Measurements from ENCODE around the gene PACRG.

DNA sequence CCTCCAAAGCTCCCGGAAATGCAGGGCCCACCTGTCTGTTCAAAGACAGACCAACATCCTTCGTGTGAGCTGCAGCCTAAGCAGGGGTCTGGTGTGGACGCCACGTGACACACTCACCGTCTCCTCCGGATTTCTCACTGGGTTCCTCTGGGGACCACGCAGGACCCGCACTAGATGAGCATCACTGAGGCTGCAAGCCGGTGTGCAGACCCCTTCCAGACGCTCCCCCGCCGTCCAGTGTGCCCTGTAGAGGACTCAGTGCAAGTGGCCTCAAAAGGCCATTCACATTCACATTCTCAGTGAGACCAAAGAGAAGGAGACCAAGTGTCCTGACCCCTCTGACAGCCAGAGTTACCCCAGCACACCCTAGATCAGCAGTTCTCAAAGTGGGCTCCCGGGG is 595.5 kb downstream of the PACRG start:
- TF ChIP-seq, protein P1, sequence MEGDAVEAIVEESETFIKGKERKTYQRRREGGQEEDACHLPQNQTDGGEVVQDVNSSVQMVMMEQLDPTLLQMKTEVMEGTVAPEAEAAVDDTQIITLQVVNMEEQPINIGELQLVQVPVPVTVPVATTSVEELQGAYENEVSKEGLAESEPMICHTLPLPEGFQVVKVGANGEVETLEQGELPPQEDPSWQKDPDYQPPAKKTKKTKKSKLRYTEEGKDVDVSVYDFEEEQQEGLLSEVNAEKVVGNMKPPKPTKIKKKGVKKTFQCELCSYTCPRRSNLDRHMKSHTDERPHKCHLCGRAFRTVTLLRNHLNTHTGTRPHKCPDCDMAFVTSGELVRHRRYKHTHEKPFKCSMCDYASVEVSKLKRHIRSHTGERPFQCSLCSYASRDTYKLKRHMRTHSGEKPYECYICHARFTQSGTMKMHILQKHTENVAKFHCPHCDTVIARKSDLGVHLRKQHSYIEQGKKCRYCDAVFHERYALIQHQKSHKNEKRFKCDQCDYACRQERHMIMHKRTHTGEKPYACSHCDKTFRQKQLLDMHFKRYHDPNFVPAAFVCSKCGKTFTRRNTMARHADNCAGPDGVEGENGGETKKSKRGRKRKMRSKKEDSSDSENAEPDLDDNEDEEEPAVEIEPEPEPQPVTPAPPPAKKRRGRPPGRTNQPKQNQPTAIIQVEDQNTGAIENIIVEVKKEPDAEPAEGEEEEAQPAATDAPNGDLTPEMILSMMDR (conservative IDR thresholded peaks at IDR 0.05; ENCODE audit: low read depth, low read length), result no peak
- TF ChIP-seq, protein P2, sequence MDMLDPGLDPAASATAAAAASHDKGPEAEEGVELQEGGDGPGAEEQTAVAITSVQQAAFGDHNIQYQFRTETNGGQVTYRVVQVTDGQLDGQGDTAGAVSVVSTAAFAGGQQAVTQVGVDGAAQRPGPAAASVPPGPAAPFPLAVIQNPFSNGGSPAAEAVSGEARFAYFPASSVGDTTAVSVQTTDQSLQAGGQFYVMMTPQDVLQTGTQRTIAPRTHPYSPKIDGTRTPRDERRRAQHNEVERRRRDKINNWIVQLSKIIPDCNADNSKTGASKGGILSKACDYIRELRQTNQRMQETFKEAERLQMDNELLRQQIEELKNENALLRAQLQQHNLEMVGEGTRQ (IDR thresholded peaks at IDR 0.05; ENCODE audit: low read depth, low read length), result no peak
- no peak for TF ChIP-seq POLR2A (IDR thresholded peaks at IDR 0.05; ENCODE audit: low read depth, low read length)
- TF ChIP-seq SMC3 (IDR thresholded peaks at IDR 0.05; ENCODE audit: low read depth, low read length), result no peak
- TF ChIP-seq CHD1 (IDR thresholded peaks at IDR 0.05; ENCODE audit: low read depth, low read length), result no peak
- TF ChIP-seq MAFK (IDR thresholded peaks at IDR 0.05; ENCODE audit: low read depth, low read length), result no peak
- TF ChIP-seq CEBPB (IDR thresholded peaks at IDR 0.05; ENCODE audit: low read depth, low read length), result no peak
- TF ChIP-seq, protein P3, sequence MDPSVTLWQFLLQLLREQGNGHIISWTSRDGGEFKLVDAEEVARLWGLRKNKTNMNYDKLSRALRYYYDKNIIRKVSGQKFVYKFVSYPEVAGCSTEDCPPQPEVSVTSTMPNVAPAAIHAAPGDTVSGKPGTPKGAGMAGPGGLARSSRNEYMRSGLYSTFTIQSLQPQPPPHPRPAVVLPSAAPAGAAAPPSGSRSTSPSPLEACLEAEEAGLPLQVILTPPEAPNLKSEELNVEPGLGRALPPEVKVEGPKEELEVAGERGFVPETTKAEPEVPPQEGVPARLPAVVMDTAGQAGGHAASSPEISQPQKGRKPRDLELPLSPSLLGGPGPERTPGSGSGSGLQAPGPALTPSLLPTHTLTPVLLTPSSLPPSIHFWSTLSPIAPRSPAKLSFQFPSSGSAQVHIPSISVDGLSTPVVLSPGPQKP (IDR thresholded peaks at IDR 0.05; ENCODE audit: borderline replicate concordance, low read depth, low read length), result no peak
- no peak for TF ChIP-seq MAZ (IDR thresholded peaks at IDR 0.05; ENCODE audit: borderline replicate concordance, low read depth, low read length)
- TF ChIP-seq RAD21 (IDR thresholded peaks at IDR 0.05; ENCODE audit: low read length), result no peak
- no peak for TF ChIP-seq RFX5 (IDR thresholded peaks at IDR 0.05; ENCODE audit: low read depth, low read length)
- TF ChIP-seq BHLHE40 (IDR thresholded peaks at IDR 0.05; ENCODE audit: low read depth, low read length), result no peak
- TF ChIP-seq RCOR1 (IDR thresholded peaks at IDR 0.05; ENCODE audit: insufficient replicate concordance, low read length), result no peak
